Measurements from ENCODE around the gene DBN1. TPM values are rescaled to one million over a fixed set of nuclear protein-coding genes. Genes with fewer than 3 reads are reported as not detected.
A peak's percentile ranks its signal among the peaks of the same experiment; 100 is the strongest.

Gene DBN1
- total RNA-seq, 1 donor from 2014 or later, result 34.6 TPM

DNA sequence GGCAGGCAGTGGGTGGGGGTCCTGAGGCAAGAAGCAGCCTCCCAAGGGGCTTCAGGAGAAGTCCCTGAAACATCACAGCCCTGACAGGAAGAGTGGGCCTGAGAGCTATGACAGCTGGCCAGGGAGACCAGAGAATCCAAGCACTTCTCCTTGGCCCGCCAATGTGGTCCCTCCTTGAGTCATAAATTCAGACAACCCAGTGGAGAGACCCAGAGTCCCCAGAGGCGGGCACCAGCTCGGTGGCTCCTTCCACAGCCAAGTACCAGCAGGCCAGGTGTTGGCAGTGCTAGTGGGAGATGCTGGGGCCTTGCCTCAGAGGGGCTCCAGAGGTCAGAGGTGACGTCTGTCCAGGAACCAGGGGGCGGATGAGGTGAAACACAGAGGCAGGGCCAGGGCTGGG lies 37.7 kb upstream of the DBN1 start:
- TF ChIP-seq, protein P1, sequence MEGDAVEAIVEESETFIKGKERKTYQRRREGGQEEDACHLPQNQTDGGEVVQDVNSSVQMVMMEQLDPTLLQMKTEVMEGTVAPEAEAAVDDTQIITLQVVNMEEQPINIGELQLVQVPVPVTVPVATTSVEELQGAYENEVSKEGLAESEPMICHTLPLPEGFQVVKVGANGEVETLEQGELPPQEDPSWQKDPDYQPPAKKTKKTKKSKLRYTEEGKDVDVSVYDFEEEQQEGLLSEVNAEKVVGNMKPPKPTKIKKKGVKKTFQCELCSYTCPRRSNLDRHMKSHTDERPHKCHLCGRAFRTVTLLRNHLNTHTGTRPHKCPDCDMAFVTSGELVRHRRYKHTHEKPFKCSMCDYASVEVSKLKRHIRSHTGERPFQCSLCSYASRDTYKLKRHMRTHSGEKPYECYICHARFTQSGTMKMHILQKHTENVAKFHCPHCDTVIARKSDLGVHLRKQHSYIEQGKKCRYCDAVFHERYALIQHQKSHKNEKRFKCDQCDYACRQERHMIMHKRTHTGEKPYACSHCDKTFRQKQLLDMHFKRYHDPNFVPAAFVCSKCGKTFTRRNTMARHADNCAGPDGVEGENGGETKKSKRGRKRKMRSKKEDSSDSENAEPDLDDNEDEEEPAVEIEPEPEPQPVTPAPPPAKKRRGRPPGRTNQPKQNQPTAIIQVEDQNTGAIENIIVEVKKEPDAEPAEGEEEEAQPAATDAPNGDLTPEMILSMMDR (IDR thresholded peaks at IDR 0.05), result no peak
- Histone ChIP-seq H3K4me3 (no peak overlapping the region), H3K27ac (peak overlapping the region; percentile 65), H3K4me1 (peaks cover 8% of the 10 kb centered on the region), H3K36me3 (peaks cover 55% of the 10 kb centered on the region), H3K27me3 (no peaks in the 10 kb centered on the region), H3K9me3 (no peaks in the 10 kb centered on the region)
- no peak for DNase-seq
- no peak for ATAC-seq
- intact Hi-C loops (cut with DNase I), result no loop called here

DNA sequence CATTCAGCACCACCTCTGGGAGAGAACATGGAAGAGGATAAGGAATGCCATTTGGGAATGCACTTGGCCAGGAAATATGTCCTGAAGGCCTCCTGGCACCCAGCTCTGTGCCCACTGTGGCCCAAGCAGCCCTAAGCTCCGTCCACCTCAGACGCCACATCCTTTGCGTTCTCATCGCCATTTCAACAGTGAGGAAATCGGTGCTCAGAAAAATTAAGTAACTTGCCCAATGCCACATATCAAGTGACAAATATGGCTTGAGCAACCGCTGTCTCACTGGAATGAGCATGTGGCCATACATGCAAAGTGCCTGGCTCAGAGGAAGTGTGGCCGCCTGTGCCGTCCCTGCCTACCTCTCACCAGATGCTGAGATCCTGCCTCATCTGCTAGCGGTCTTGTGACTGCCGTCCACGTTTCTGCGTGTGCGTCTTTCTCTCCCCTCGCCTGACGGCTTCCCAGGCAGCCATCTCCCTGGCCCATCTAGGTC lies 37.2 kb upstream of the DBN1 start:
- TF ChIP-seq, protein P1 (IDR thresholded peaks at IDR 0.05), result no peak
- Histone ChIP-seq H3K27me3 (no peaks in the 10 kb centered on the region), H3K36me3 (peaks cover 53% of the 10 kb centered on the region), H3K9me3 (no peaks in the 10 kb centered on the region), H3K4me3 (no peak overlapping the region), H3K27ac (peak overlapping the region; percentile 87), H3K4me1 (peaks cover 4% of the 10 kb centered on the region)
- DNase-seq (peak; percentile 85), ATAC-seq (peak; percentile 72)
- intact Hi-C loops (cut with DNase I), result no loop called here

DNA sequence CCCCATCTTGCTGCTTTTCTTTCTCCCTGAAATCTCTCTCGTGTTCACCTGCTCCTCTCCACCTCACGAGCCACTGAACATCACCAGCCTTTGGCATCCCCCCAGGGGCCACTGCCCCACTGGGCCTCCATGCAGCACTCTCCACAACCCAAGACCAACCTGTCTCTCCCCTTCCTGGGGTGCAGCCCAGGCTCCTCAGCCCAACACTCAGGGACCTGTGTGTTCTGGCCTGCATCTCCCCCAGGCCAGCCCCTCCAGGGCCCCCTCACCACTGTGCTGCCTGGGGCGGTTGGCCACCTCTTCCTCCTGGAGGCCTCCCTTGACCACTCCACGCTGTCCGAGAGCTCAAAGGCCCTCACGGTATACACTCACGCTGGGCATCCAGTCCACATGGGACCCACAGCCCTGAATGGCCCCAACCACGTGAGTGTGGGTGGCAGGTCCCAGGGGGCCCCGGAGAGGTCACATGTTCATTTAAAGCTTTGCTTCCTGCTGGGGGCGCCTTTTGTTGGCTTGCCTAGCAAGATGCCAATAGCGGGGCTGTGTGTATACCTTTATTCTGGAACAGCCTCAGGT lies 36.6 kb upstream of the DBN1 start:
- Histone ChIP-seq H3K4me1 (no peaks in the 10 kb centered on the region), H3K9me3 (no peaks in the 10 kb centered on the region), H3K27ac (peak overlapping the region; percentile 87), H3K27me3 (no peaks in the 10 kb centered on the region), H3K4me3 (peak overlapping the region; percentile 59), H3K36me3 (peaks cover 48% of the 10 kb centered on the region)
- ATAC-seq, result peak; percentile 12
- DNase-seq, result no peak
- intact Hi-C loops (cut with DNase I), result no loop called here
- TF ChIP-seq, protein P1 (IDR thresholded peaks at IDR 0.05), result no peak

DNA sequence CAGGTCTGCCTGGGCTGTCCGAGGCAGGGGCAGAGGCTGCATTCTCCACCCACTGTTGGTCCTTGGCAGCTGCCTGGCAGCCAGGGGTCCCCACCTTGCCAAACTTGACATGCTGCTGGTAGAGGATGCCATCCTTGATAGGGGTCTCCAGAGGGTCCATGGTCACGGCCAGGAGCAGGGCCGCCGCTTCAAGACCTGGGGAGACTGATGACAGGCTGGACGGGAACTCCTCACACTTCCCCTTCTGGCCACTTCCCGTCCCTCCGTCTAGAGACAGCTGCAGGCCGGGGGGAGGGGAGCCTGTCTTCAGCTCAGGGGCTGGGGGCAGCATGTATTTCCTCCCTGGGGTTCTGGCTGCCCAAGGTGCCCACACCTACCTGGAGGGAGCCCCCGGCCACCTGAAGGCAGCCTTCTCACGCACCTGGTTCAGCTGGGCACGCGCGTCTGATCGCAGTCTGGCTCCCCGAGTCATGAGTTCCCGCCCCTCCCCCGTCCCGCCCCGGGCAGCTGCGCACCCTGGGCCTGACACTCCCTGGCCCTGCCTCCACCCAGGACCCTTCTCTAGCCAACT lies 36.0 kb upstream of the DBN1 start, which contains the start of gene DOK3:
Gene DOK3, minus strand, starts transcription at position 446 of the 571 bp plus-strand sequence. Its CDS starts 286 bp downstream, at position 160.
- intact Hi-C loops (cut with DNase I), result no loop called here
- Histone ChIP-seq H3K9me3 (no peaks in the 10 kb centered on the region), H3K27ac (peak within 1 kb of the TSS; percentile 87), H3K4me3 (peak within 1 kb of the TSS; percentile 59), H3K4me1 (no peaks in the 10 kb centered on the region), H3K36me3 (peaks cover 42% of the 10 kb centered on the region), H3K27me3 (no peaks in the 10 kb centered on the region)
- peak; percentile 73 for ATAC-seq
- TF ChIP-seq, protein P1 (IDR thresholded peaks at IDR 0.05), result no peak
- peak; percentile 85 for DNase-seq

DNA sequence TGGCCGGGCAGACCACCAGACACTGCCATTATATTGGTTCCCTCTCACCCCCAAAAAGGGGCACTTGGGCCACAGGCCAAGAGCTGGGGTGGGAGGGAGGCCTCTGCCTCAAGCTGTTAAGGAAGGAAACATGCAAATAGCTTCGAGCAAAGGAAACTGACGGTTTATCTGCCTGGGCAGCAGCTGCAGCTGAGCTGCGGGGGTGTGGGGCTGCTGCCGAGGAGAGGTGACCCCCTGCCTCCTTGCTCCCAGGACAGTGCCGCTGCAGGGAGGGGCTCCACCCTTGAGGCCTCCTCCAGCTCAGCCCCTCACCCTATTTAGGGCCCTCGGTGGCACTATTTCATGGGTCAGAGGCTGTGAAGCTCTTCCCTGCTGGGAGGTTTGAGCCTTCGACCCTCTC lies 35.4 kb upstream of the DBN1 start:
- H3K9me3 ChIP-seq, result no peaks in the 10 kb centered on the region
- H3K27ac ChIP-seq, result peak overlapping the region; percentile 87
- no peaks in the 10 kb centered on the region for H3K27me3 ChIP-seq
- intact Hi-C loops (cut with DNase I), result no loop called here
- TF ChIP-seq, protein P1 (IDR thresholded peaks at IDR 0.05), result no peak
- no peaks in the 10 kb centered on the region for H3K4me1 ChIP-seq
- ATAC-seq, result no peak
- H3K4me3 ChIP-seq, result peak overlapping the region; percentile 59
- peaks cover 36% of the 10 kb centered on the region for H3K36me3 ChIP-seq
- DNase-seq, result no peak

Measured in upper lobe of right lung (tissue), 1 donor.